DMS 273 treated with DMSO at 0.1 percent for 48 hours (cell line): ENCODE measurements around the gene LMLN.
"Not testable (repeated sequence)": the region's sequence is repeated elsewhere in the genome, so short reads cannot be mapped to it uniquely, and the experiment has no call there.

ENCODE experiments used
- DNase-seq: peaks from one replicate; lab custom pipeline; 2025; lab: John Stamatoyannopoulos, UW

The LMLN gene

GRCh38 chr3:198027045-198027798 is 67.2 kb downstream of the LMLN start:
- DNase-seq: no peak

- no peak for DNase-seq
Measured at GRCh38 chr3:198027799-198028390, 67.9 kb downstream of the LMLN start.

GRCh38 chr3:198028718-198029117 is 68.7 kb downstream of the LMLN start:
- no peak for DNase-seq

GRCh38 chr3:198030125-198030524 is 70.1 kb downstream of the LMLN start:
- no peak for DNase-seq

GRCh38 chr3:198030726-198031125 is 70.7 kb downstream of the LMLN start:
- no peak for DNase-seq

- DNase-seq: no peak
Measured at GRCh38 chr3:198032039-198032936, 72.3 kb downstream of the LMLN start.

GRCh38 chr3:198043119-198043518 is 83.1 kb downstream of the LMLN start:
- no peak for DNase-seq

GRCh38 chr3:198046120-198046857 is 86.3 kb downstream of the LMLN start:
- DNase-seq: no peak

GRCh38 chr3:198048445-198048844 is 88.4 kb downstream of the LMLN start:
- DNase-seq: no peak

GRCh38 chr3:198051836-198052235 is 91.8 kb downstream of the LMLN start:
- DNase-seq: no peak

GRCh38 chr3:198053462-198053861 is 93.4 kb downstream of the LMLN start:
- not testable (repeated sequence) for DNase-seq

- no peak for DNase-seq
Measured at GRCh38 chr3:198061119-198062067, 101.4 kb downstream of the LMLN start.

- DNase-seq: no peak
Measured at GRCh38 chr3:198062068-198062465, 102.0 kb downstream of the LMLN start.

GRCh38 chr3:198064420-198064819 is 104.4 kb downstream of the LMLN start:
- no peak for DNase-seq

- no peak for DNase-seq
Measured at GRCh38 chr3:198065897-198066296, 105.9 kb downstream of the LMLN start.

- DNase-seq: no peak
Measured at GRCh38 chr3:198067416-198067815, 107.4 kb downstream of the LMLN start.

GRCh38 chr3:198070871-198071270 is 110.9 kb downstream of the LMLN start:
- no peak for DNase-seq

GRCh38 chr3:198071602-198072287 is 111.7 kb downstream of the LMLN start:
- DNase-seq: peak; percentile 46

GRCh38 chr3:198076722-198077308 is 116.8 kb downstream of the LMLN start:
- DNase-seq: no peak
